Muscle of back (tissue), 11 donors: ENCODE data around the gene DROSHA. TPM values are rescaled to one million over a fixed set of nuclear protein-coding genes. Genes with fewer than 3 reads are reported as not detected.
"Not testable (repeated sequence)": the region's sequence is repeated elsewhere in the genome, so short reads cannot be mapped to it uniquely, and the experiment has no call there.

Experiments
- DNase-seq, 3 donors: peaks; one replicate each; pipeline versions ENCODE4 v3.0.0 to v3.0.0-alpha.2; 2013
- polyA plus RNA-seq, 10 donors: library from polyadenylated mRNA; unstranded; fragments of 120-200 nt; gene quantifications; one replicate each; pipeline ENCODE4 v1.2.1, GENCODE V29; 2013; ENCODE audit not compliant: insufficient read length in 10 of 10

DROSHA gene
- polyA plus RNA-seq, 10 donors, result 35.4 to 58.4 (median 44.2) TPM

GRCh38 chr5:31421806-31422586 lies 109.9 kb downstream of the DROSHA start:
- no peak for DNase-seq

DNA sequence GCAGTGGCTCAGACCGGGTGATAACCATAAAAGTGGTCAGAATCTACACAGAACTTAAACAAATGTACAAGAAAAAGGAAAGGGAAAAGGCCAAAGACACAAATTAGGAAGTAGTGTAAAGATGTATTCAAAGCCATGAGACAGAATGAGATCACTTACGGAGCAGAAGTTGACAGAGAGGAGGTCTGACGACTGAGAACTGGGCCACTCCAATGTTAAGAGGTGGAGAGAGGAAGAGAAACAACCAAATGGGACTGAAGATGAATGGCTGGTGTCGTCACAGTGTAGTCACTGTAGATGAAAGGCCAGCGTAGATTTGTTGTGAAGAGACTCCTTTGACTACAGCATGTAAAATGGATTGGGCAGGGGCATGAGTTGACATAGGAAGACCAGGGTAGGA lies 114.4 kb downstream of the DROSHA start:
- DNase-seq, result no peak

GRCh38 chr5:31416547-31416946 lies 115.3 kb downstream of the DROSHA start:
- no peak for DNase-seq

DNA sequence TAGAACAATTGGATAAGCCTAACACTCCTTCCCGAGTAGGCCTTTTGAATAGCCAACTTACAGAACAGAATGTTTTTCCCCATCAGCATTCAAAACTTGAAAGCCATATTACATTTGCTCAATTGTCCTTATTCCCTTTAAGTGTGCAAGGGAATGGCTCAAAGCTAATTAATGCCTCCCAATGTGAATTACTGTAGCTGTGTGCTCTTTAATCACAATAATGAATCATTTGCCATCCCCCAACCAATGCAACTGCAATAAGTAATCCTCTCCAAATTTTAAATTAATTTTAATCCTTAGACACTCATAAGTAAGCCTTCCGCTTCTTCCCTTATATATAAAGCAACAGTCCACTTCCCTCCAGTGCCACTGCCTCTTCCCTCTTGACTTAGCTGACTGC lies 115.9 kb downstream of the DROSHA start:
- DNase-seq, result no peak

DNA sequence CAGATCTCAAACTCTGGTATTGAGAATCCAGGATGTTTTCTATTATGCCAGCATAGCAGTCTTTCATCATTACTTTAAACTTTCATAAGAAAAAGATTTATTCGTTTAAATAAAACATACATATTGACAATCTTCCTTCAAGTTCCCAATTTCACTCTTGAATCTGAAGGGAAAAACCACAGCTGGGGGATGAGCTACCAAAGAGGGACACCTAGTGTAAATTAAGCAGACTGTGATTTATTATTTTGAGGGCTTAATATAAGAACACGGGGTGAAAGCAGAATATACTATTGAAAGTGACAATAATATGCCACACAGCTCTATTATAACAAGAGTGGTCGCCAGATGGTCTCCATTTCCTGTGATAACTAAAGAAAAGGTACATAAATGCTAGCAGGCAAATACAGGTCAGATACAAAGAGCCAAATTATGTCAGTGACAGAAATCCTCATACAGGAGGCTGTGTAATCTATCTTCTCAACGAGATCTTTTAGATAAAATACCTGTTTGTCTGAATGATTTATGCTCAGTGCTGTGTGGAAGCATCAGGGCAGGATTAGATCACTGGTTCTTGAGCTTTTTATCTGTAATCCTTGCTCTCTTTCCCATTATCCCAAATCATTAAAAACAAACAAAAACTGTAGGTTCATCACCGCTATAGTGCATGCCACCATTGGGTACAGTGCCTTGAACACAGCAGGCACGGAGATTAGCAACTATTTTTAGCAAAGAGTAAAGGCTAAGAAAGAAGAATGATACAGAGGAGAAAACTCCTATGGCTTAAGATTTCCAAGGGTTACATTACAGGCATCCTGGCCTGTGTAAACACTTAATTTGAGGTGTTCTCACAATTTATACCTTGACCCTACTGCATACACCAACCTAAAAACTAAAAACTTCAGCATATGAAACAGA lies 116.6 kb downstream of the DROSHA start:
- no peak for DNase-seq

- DNase-seq, result no peak
Measured at GRCh38 chr5:31413030-31413812, 118.7 kb downstream of the DROSHA start.

- peak in 1 of 3 donors; percentile 45 for DNase-seq
Measured at GRCh38 chr5:31412324-31412723, 119.6 kb downstream of the DROSHA start.

GRCh38 chr5:31410089-31410488 lies 121.8 kb downstream of the DROSHA start:
- no peak for DNase-seq

- peak in 1 of 3 donors; percentile 41 for DNase-seq
Measured at GRCh38 chr5:31408814-31409213, 123.1 kb downstream of the DROSHA start.

DNA sequence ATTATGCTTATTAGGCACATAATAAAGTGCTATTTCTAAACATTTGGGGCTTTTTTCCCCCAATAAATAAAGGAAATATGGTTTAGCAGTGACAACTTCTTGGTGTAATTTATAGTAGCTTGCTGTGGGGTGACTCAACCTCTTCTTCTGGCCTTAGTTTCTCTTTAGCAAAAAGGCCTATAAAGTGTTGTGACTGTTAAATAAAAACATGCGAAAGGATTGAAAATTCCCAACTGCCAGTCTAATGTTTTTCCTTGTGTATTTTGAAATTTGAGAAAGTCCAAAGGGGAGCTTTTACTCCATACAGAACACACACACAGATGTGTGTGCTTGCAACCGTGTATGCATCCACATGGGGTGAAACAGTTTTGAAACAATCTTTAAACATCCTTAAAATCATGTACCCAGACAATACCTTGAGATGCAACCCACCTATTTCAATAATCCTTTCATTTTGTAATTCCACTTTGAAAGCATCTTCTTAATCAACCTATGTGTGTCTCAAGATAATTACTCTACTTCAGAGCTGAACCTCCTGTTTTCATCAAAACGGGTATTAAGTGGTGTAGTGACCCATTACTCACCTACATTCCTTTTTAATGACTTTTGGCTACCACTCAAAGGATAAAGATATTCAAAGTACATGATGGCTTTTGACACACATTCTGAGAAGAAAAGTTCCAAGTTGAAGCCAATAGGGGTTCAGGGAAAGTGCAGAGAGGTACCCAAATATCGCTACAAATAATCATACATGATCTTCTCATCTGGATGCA lies 123.8 kb downstream of the DROSHA start:
- DNase-seq, result peak in 1 of 3 donors; percentile 9

GRCh38 chr5:31404325-31404724 lies 127.6 kb downstream of the DROSHA start:
- no peak for DNase-seq

DNA sequence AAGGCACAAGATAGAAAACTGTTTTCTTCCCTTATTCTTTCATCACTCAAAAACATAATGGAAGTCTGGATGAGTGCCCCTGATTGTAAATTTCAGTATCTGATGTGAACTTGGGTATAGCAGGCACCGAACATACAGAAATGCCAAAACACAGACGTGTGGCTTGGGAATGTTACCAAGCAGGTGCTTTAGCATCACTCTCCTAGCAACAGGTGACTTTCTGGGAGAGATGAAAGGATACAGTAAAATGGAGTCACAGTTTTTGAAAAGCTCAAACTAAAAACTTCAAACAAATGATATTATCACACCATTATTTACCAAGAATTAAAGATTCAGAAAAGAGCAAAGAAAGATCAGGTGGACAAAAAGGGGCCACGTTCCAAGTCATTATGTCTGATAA lies 130.2 kb downstream of the DROSHA start:
- DNase-seq, result no peak

GRCh38 chr5:31397926-31398557 lies 133.9 kb downstream of the DROSHA start:
- no peak for DNase-seq

DNA sequence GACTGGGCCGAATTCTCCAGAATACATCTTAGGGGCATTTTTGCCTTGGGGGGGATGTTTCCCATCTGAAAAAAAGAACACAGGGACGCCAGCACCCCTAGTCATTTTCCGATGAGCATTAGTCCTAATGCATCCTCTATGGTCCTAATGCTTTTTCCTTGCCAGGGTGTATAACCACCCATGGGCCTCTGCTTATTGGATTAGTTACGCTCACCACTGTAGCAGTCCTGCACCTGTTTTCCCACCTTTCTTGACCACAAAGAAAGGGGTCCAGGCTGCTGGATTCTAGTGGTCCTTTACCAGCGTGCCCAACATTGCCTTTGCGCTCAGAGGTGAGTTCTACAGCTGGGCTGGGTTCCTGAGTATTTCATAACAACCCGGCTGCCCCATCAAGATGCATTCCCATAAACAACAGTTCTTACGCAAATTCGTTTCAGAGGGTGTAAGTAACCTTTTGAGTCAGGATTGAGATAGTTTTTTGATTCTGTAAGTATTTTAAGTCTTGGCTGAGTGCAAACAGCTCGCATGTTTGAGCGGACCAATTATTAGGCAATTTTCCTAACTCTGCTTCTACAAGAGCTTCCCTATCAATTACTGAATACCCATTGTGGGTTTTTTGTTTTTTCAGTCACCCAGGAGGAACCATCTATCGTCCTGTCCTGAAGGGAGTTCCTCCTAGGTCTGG lies 135.1 kb downstream of the DROSHA start:
- DNase-seq, result no peak

- DNase-seq, result not testable (repeated sequence)
Measured at GRCh38 chr5:31395450-31396045, 136.3 kb downstream of the DROSHA start.

DNA sequence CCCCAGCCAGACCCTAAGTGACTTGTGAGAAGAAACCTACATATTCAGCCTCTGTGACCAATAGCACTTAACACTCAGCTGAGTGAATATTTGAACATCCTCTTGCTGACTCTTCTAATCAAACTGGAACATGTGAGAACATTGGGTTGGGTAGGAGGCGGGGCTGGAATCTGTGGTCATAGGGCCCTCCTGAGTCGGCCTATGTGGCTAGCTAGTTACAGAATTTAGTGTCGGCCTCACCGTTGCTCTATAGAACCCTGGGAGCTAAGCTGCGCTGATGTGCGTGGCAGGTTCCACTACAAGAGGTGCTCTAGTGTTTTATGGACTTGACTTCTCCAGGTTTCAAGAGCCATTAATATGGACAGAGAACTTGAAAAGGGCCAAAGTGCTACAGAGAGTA lies 138.8 kb downstream of the DROSHA start:
- no peak for DNase-seq

GRCh38 chr5:31392061-31392460 lies 139.8 kb downstream of the DROSHA start:
- DNase-seq, result no peak

DNA sequence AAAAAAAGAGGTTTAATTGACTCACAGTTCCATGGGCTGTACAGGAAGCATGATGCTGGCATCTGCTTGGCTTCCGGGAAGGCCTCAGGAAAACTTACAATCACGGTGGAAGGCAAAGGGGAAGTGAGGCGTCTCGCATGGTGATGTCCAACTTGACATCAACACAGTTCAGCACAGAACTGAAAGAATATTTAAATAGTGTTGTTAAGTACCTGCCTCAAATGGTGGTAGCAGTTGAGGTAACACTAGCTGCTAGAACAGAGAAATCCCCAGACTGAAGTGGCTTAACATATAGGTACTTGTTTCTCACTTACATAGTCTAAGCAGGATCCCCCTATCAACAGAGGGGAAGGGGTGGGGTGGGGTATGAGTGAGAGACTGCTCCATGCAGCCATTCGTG lies 141.6 kb downstream of the DROSHA start:
- DNase-seq, result no peak

DNA sequence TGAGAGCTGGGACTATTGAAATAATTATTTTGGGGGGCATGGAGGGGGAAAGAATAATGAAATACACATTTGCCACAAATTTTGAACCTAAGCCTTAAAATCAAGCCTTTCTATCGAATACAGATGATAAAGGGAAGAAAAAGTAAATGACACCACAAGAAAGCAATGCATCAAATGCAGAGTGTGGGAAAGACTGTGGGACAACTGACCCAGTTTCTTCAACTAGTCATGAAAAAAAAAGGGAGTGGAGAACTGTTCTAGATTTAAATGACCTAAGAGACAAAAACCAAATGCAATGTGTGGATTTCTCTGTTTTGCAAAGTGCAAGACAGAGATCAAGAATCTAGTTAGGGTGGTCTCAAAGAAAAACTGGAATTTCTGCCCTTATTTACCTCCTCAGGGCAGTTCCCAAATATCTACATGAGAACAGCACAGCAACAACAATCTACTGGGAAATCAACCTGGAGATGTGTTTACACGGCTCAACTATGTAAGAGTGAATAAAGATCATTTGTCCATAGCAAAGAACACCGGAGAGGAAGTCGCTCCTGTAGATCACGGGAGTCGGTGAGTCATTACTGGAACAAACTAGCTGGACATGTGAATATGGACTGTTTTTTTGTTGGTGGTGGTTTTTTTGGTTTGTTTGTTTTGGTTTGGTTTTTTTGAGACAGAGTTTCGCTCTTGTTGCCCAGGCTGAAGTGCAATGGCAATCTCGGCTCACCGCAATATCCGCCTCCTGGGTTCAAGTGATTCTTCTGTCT lies 145.9 kb downstream of the DROSHA start:
- DNase-seq, result no peak
